CD14-positive monocyte (primary cell): ENCODE measurements around the gene CHPT1. TPM values are rescaled to one million over a fixed set of nuclear protein-coding genes. Genes with fewer than 3 reads are reported as not detected.

ENCODE experiments used
- DNase-seq, 3 donors: peaks; one replicate each; pipeline ENCODE4 v3.0.0-alpha.2; 2011 to 2022
- H2AFZ ChIP-seq: 2 replicates; pipeline ENCODE4 v1.6.0; 2012; ENCODE audit warnings: mild to moderate bottlenecking, low read depth, low read length, inconsistent platforms; ENCODE audit not compliant: insufficient read depth, poor library complexity, severe bottlenecking
- H3K27ac ChIP-seq, 2 donors: 1 replicate in 1 of 2; 2 replicates in 1 of 2; pipeline ENCODE4 v1.5.1; 2012 to 2013; ENCODE audit warnings: low read length in 2 of 2, control low read depth in 1 of 2, inconsistent platforms in 1 of 2, low read depth in 1 of 2, mild to moderate bottlenecking in 1 of 2
- H3K27me3 ChIP-seq, 2 donors: one replicate each; pipeline versions ENCODE4 v1.6.0 to v1.6.1; 2011 to 2013; ENCODE audit warnings: low read length in 2 of 2; ENCODE audit not compliant: control insufficient read depth in 2 of 2, insufficient read depth in 2 of 2
- H3K36me3 ChIP-seq, 2 donors: replicated peaks in 1 of 2; 1 replicate in 1 of 2; 2 replicates in 1 of 2; pipeline versions ENCODE4 v1.5.1 to v1.6.1; 2012 to 2013; ENCODE audit warnings: low read length in 2 of 2, control low read depth in 1 of 2, inconsistent platforms in 1 of 2, mild to moderate bottlenecking in 1 of 2; ENCODE audit not compliant: insufficient read depth in 2 of 2, control insufficient read depth in 1 of 2
- H3K4me1 ChIP-seq, 2 donors: 1 replicate in 1 of 2; 2 replicates in 1 of 2; pipeline versions ENCODE4 v1.5.1 to v1.6.1; 2012 to 2013; ENCODE audit warnings: low read length in 2 of 2, control low read depth in 1 of 2, inconsistent platforms in 1 of 2, mild to moderate bottlenecking in 1 of 2, moderate library complexity in 1 of 2; ENCODE audit not compliant: insufficient read depth in 2 of 2, control insufficient read depth in 1 of 2
- H3K4me2 ChIP-seq: replicated peaks from 2 replicates; pipeline ENCODE3; 2012; ENCODE audit warnings: low read length, moderate library complexity, mild to moderate bottlenecking; ENCODE audit not compliant: poor library complexity, severe bottlenecking; ENCODE audit errors: extremely low read depth
- H3K4me3 ChIP-seq, 3 experiments: fragments of 200-600 bp in 1 of 3; sonication (generic) in 1 of 3; replicated peaks in 1 of 3; 1 replicate in 2 of 3; 2 replicates in 1 of 3; pipeline ENCODE4 v1.5.1; 2011 to 2013; ENCODE audit warnings: low read length in 3 of 3, mild to moderate bottlenecking in 3 of 3, control low read depth in 2 of 3, low read depth in 2 of 3, inconsistent platforms in 1 of 3, moderate library complexity in 1 of 3
- H3K79me2 ChIP-seq: 2 replicates; pipeline ENCODE4 v1.6.0; 2012; ENCODE audit warnings: mild to moderate bottlenecking, control low read depth, inconsistent platforms, low read length, moderate library complexity; ENCODE audit not compliant: insufficient read depth
- H3K9ac ChIP-seq: 2 replicates; pipeline ENCODE4 v1.6.0; 2017; ENCODE audit warnings: low read length, mild to moderate bottlenecking; ENCODE audit not compliant: insufficient read depth, poor library complexity, severe bottlenecking
- H3K9me3 ChIP-seq, 2 donors: replicated peaks in 1 of 2; 1 replicate in 1 of 2; 2 replicates in 1 of 2; pipeline versions ENCODE4 v1.5.1 to v1.6.1; 2012 to 2013; ENCODE audit warnings: low read length in 2 of 2, control low read depth in 1 of 2; ENCODE audit not compliant: control insufficient read depth in 1 of 2, insufficient read depth in 1 of 2
- H4K20me1 ChIP-seq: 2 replicates; pipeline ENCODE4 v1.6.0; 2012; ENCODE audit warnings: mild to moderate bottlenecking, low read length, control low read depth, moderate library complexity; ENCODE audit not compliant: insufficient read depth
- H3K27ac Mint-ChIP-seq, 7 donors: one replicate each; pipeline ENCODE4 v1.8.0; 2020; ENCODE audit warnings: mild to moderate bottlenecking in 7 of 7, mixed read lengths in 7 of 7, moderate library complexity in 6 of 7, inconsistent platforms in 2 of 7
- H3K27me3 Mint-ChIP-seq, 3 donors: one replicate each; pipeline ENCODE4 v1.8.0; 2021 to 2022; ENCODE audit warnings: low read depth in 3 of 3, mild to moderate bottlenecking in 3 of 3, mixed read lengths in 3 of 3, moderate library complexity in 3 of 3, inconsistent platforms in 1 of 3
- H3K36me3 Mint-ChIP-seq, 2 donors: one replicate each; pipeline ENCODE4 v1.8.0; 2020; ENCODE audit warnings: mixed read lengths in 2 of 2, inconsistent platforms in 1 of 2, mild to moderate bottlenecking in 1 of 2
- H3K4me1 Mint-ChIP-seq: one replicate; pipeline ENCODE4 v1.8.0; 2020; ENCODE audit warnings: mild to moderate bottlenecking, mixed read lengths
- H3K4me3 Mint-ChIP-seq, 2 donors: one replicate each; pipeline ENCODE4 v1.8.0; 2020; ENCODE audit warnings: mild to moderate bottlenecking in 2 of 2, mixed read lengths in 2 of 2, moderate library complexity in 1 of 2
- H3K9me3 Mint-ChIP-seq, 7 donors: one replicate each; pipeline ENCODE4 v1.8.0; 2020 to 2022; ENCODE audit warnings: mixed read lengths in 7 of 7, mild to moderate bottlenecking in 6 of 7, moderate library complexity in 6 of 7, inconsistent platforms in 2 of 7
- CTCF ChIP-seq: fragments of 200-600 bp; IDR thresholded peaks from one replicate; pipeline ENCODE4 v1.8.0; 2022; ENCODE audit warnings: antibody characterized with exemption, mild to moderate bottlenecking
- WGBS: methylation state at CpG from one replicate; pipeline ENCODE4 v1.1.5; 2013; ENCODE audit warnings: missing lambda C conversion rate; ENCODE audit not compliant: insufficient coverage; 5-methylcytosine and 5-hydroxymethylcytosine counted together
- intact Hi-C, 2 donors: fragments of 100-400 bp; cut with micrococcal nuclease; formaldehyde crosslinking; loops; one replicate each; pipeline versions ENCODE4 v1.15.0 to v1.15.1; 2023
- polyA plus RNA-seq, 3 donors: library from polyadenylated mRNA; depleted of rRNA in 1 of 3; unstranded in 2 of 3; stranded (reverse) in 1 of 3; fragments of 300-500 nt in 2 of 3; fragments of >200 nt in 1 of 3; fragmentation: Illumina TruSeq in 2 of 3; gene quantifications; 1 replicate in 2 of 3; 2 replicates in 1 of 3; pipeline ENCODE4 v1.2.3, GENCODE V29; 2012 to 2021

Gene CHPT1
- polyA plus RNA-seq, 3 donors, result 30.9 to 92.7 (median 36.7) TPM

GRCh38 chr12:101713930-101714329, 16.5 kb downstream of the CHPT1 start:
- H3K4me1 Mint-ChIP-seq, result peaks cover 46% of the 10 kb centered on the region
- H3K27ac Mint-ChIP-seq, result peak overlapping the region in 1 of 7 donors; percentile 7
- peaks cover 11 to 23% of the 10 kb centered on the region in 2 donors for H3K36me3 Mint-ChIP-seq
- no peak overlapping the region for H3K9ac ChIP-seq
- no peak overlapping the region for H2AFZ ChIP-seq
- H3K9me3 ChIP-seq, result no peaks in the 10 kb centered on the region
- no CpG with 5 or more reads among the region's 2 CpGs for WGBS
- H3K4me3 Mint-ChIP-seq, result no peak overlapping the region
- H3K4me3 ChIP-seq, result no peak overlapping the region
- H3K9me3 Mint-ChIP-seq, result no peaks in the 10 kb centered on the region
- no peaks in the 10 kb centered on the region for H3K27me3 ChIP-seq
- peaks cover 5 to 21% of the 10 kb centered on the region in 2 donors for H3K36me3 ChIP-seq
- no peak for TF ChIP-seq CTCF
- no peak for DNase-seq
- intact Hi-C loops, result no loop called here
- no peak overlapping the region for H3K27ac ChIP-seq
- H4K20me1 ChIP-seq, result peaks cover 46% of the 10 kb centered on the region
- peaks cover 0 to 2% (median 0%) of the 10 kb centered on the region in 3 donors for H3K27me3 Mint-ChIP-seq
- peaks cover 14 to 17% of the 10 kb centered on the region in 2 donors for H3K4me1 ChIP-seq
- H3K79me2 ChIP-seq, result peaks cover 79% of the 10 kb centered on the region
- H3K4me2 ChIP-seq, result no peak overlapping the region

- H3K27me3 ChIP-seq, result no peaks in the 10 kb centered on the region
- H3K9ac ChIP-seq, result no peak overlapping the region
- no peak overlapping the region for H3K4me3 ChIP-seq
- H3K36me3 ChIP-seq, result peaks cover 5 to 29% of the 10 kb centered on the region in 2 donors
- no peak overlapping the region for H3K4me2 ChIP-seq
- H3K9me3 Mint-ChIP-seq, result no peaks in the 10 kb centered on the region
- peaks cover 37% of the 10 kb centered on the region for H3K4me1 Mint-ChIP-seq
- no peak overlapping the region for H3K4me3 Mint-ChIP-seq
- peaks cover 0 to 2% (median 0%) of the 10 kb centered on the region in 3 donors for H3K27me3 Mint-ChIP-seq
- WGBS, result 47% methylated on average over 3 of the region's 3 CpGs
- H3K27ac ChIP-seq, result peak overlapping the region in 1 of 2 donors; percentile 36
- H3K4me1 ChIP-seq, result peaks cover 14 to 17% of the 10 kb centered on the region in 2 donors
- peaks cover 69% of the 10 kb centered on the region for H3K79me2 ChIP-seq
- no peaks in the 10 kb centered on the region for H3K9me3 ChIP-seq
- no peak for TF ChIP-seq CTCF
- intact Hi-C loops, result no loop called here
- peak overlapping the region in 1 of 7 donors; percentile 42 for H3K27ac Mint-ChIP-seq
- H2AFZ ChIP-seq, result no peak overlapping the region
- peaks cover 16% of the 10 kb centered on the region in 2 donors for H3K36me3 Mint-ChIP-seq
- peaks cover 36% of the 10 kb centered on the region for H4K20me1 ChIP-seq
- DNase-seq, result peak; percentile 9 to 52 (median 25)
Observed at GRCh38 chr12:101714877-101715444, 17.5 kb downstream of the CHPT1 start.
